Stomach smooth muscle (tissue), 2 donors: ENCODE data around the gene MALRD1.

Experiments
- H3K27ac ChIP-seq: one replicate; pipeline ENCODE4 v1.7.0; 2013; ENCODE audit warnings: mild to moderate bottlenecking, low read length, inconsistent platforms
- H3K27me3 ChIP-seq, 2 donors: one replicate each; pipeline ENCODE4 v1.7.0; 2013; ENCODE audit warnings: low read length in 2 of 2; ENCODE audit not compliant: insufficient read depth in 2 of 2, control insufficient read depth in 1 of 2
- H3K36me3 ChIP-seq, 2 donors: one replicate each; pipeline ENCODE4 v1.7.0; 2013; ENCODE audit warnings: low read length in 2 of 2; ENCODE audit not compliant: control insufficient read depth in 2 of 2, insufficient read depth in 2 of 2
- H3K4me1 ChIP-seq: one replicate; pipeline ENCODE4 v1.7.0; 2013; ENCODE audit warnings: low read length; ENCODE audit not compliant: control insufficient read depth, insufficient read depth
- H3K4me3 ChIP-seq, 2 donors: one replicate each; pipeline ENCODE4 v1.7.0; 2013; ENCODE audit warnings: low read length in 2 of 2
- H3K9ac ChIP-seq, 2 donors: one replicate each; pipeline ENCODE4 v1.7.0; 2013; ENCODE audit warnings: low read length in 2 of 2, mild to moderate bottlenecking in 1 of 2
- H3K9me3 ChIP-seq, 2 donors: one replicate each; pipeline ENCODE4 v1.7.0; 2013; ENCODE audit warnings: low read length in 2 of 2; ENCODE audit not compliant: control insufficient read depth in 2 of 2
- donor health status: healthy.
- donor health status: Pancreatic carcinoma.

MALRD1 gene

DNA sequence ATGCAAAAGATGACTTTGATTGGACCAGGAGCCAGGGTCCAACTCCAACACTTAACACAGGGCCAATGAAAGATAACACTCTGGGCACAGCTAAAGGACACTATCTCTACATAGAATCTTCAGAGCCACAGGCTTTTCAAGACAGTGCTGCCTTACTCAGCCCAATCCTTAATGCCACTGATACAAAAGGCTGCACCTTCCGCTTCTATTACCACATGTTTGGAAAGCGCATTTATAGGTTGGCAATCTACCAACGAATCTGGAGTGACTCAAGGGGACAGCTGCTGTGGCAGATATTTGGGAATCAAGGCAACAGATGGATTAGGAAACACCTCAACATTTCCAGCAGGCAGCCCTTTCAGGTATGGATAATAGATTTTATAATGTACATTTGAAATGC, 160.7 kb downstream of the MALRD1 start:
- Histone ChIP-seq H3K4me1 (no peaks in the 10 kb centered on the region), H3K9me3 (no peaks in the 10 kb centered on the region), H3K4me3 (no peak overlapping the region), H3K36me3 (no peaks in the 10 kb centered on the region), H3K9ac (no peak overlapping the region), H3K27ac (no peak overlapping the region), H3K27me3 (no peaks in the 10 kb centered on the region)

DNA sequence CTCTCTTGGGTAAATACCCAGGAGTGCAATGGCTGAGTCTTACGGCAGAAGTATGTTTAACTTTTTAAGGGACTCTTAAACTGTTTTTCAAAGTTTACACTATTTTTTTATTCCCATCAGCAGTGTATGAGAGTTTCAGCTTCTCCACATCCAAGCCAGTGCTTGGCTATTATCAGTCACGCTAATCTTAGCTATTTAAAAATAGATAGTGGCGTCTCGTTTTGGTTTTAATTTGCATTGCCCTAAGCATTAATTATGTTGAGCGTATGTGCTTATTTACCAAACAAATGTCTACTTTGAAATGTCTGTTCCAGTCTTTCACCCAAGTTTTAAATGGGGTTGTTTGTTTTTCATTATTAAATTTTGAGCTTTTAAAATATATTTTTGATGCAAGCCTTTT, 164.0 kb downstream of the MALRD1 start:
- H3K36me3 ChIP-seq, result no peaks in the 10 kb centered on the region
- H3K27me3 ChIP-seq, result no peaks in the 10 kb centered on the region
- no peak overlapping the region for H3K4me3 ChIP-seq
- no peaks in the 10 kb centered on the region for H3K9me3 ChIP-seq
- no peak overlapping the region for H3K9ac ChIP-seq
- H3K4me1 ChIP-seq, result no peaks in the 10 kb centered on the region
- H3K27ac ChIP-seq, result no peak overlapping the region

DNA sequence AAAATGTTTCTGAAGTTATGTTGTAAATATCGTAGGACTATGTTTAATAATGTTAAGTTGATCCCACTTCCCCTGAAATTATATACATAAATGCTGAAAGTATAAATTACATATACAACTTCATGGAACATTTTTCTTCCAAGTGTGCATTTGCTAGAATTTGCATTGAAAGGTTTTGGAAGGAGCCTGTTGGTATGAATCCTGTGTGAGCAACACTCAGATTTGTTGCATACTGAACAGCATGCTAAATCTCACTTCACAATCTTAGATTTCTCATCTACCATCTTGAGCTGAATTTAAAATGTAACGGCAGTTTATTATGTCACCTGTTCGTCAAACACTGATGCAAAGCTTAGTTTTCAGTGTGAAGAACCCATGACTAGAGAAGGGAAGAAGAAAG, 172.6 kb downstream of the MALRD1 start:
- Histone ChIP-seq H3K36me3 (no peaks in the 10 kb centered on the region), H3K9ac (no peak overlapping the region), H3K4me1 (no peaks in the 10 kb centered on the region), H3K9me3 (no peaks in the 10 kb centered on the region), H3K4me3 (no peak overlapping the region), H3K27ac (no peak overlapping the region), H3K27me3 (no peaks in the 10 kb centered on the region)

DNA sequence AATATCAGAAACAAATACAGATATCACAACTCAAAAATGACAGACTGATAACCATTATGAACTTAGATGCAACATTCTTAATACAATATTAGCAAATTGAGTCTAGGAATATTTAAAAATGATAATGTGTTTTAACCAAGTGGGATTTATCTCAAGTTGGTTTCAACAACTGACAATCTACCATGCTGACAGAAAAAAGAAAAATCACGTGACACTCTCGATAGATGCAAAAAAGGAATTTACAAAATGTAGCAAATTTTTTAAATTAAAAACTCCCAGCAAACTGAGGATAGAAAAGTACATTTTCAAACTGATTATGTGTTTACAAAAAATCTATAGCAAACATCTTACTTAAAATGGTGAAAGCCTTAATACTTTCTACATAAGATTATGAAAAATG, 177.4 kb downstream of the MALRD1 start:
- H3K4me3 ChIP-seq, result no peak overlapping the region
- no peaks in the 10 kb centered on the region for H3K9me3 ChIP-seq
- H3K4me1 ChIP-seq, result no peaks in the 10 kb centered on the region
- H3K27me3 ChIP-seq, result no peaks in the 10 kb centered on the region
- no peaks in the 10 kb centered on the region for H3K36me3 ChIP-seq
- H3K9ac ChIP-seq, result no peak overlapping the region
- no peak overlapping the region for H3K27ac ChIP-seq

DNA sequence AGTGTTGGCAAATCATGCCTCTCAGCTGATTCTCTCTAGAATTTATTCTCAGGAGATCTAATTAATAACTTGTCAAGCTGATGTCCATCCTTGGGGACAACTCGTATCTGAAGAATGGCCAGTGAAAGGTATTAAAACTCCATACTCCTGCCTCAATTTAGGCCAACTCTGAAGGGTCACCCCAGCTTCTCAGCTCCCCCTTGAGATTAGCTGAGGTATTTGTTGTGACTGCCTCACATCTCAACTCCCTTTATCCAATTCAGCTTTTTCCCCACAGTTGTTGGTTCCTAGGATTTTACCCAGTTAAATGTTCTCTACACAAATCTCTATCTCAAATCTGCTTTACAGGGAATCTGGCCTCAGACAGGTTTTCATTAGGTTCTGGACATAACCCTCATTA, 182.4 kb downstream of the MALRD1 start:
- H3K4me3 ChIP-seq, result no peak overlapping the region
- no peak overlapping the region for H3K27ac ChIP-seq
- H3K36me3 ChIP-seq, result no peaks in the 10 kb centered on the region
- no peak overlapping the region for H3K9ac ChIP-seq
- no peaks in the 10 kb centered on the region for H3K9me3 ChIP-seq
- no peaks in the 10 kb centered on the region for H3K27me3 ChIP-seq
- no peaks in the 10 kb centered on the region for H3K4me1 ChIP-seq

DNA sequence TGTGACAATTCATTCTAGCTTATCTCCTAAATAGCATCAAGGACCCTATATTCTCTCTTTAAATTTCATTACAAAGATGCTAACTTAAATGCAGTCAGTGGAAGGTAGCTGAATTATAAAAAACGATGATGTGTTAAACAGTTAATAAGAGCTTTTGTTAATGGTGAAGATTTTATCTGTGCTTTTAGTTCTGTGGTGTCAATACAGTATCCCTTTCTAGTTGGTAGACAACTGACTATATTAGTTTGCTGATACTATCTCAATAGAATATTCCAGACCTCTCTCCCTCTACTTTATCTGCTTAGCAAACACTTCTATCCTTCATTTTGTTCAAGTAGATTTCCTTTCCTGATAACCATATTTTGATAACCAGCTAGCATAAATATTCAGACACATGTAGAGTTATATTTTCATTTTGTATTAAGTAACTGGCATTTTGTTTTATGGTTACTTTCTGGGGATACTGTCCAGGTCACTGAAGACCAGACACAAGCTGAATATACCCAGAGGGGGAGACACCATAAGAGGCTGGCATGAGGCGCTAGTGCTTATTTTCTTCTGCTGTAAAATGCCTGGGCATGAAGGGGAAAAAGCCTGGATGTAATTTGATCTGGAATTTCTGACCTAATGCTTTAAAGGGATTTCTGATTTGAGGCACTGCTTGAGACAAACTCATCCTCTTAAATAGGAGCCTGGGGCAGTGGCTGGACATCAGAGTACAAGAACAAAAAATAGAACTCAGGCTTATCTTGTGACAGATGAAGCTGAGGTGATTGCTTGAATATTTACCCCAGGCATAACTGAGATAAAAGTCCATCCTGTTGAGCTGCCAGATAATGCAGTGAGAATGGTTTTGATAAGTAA, 197.5 kb downstream of the MALRD1 start:
- no peaks in the 10 kb centered on the region for H3K36me3 ChIP-seq
- no peaks in the 10 kb centered on the region for H3K4me1 ChIP-seq
- H3K27ac ChIP-seq, result no peak overlapping the region
- no peaks in the 10 kb centered on the region for H3K9me3 ChIP-seq
- no peak overlapping the region for H3K9ac ChIP-seq
- no peak overlapping the region for H3K4me3 ChIP-seq
- H3K27me3 ChIP-seq, result no peaks in the 10 kb centered on the region

DNA sequence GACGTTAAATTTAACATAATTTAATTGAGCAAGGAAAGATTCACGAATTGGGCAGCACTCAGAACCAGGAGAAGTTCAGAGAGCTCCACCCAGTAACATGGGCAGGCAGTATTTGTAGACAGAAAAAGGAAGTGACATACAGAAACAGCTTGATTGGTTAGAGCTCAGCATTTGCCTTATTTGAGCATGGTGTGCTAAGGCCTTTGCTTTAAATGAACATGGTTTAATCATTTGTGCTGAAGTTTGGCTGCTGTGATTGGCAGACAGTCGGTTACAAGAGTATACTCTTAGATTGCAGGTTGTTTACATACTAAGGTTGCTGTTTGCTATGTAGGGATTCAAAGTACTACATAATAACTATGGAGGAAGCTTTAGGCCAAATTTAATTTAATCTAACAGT, 199.2 kb downstream of the MALRD1 start:
- Histone ChIP-seq H3K9ac (no peak overlapping the region), H3K27ac (no peak overlapping the region), H3K4me3 (no peak overlapping the region), H3K36me3 (no peaks in the 10 kb centered on the region), H3K4me1 (no peaks in the 10 kb centered on the region), H3K9me3 (no peaks in the 10 kb centered on the region), H3K27me3 (no peaks in the 10 kb centered on the region)

DNA sequence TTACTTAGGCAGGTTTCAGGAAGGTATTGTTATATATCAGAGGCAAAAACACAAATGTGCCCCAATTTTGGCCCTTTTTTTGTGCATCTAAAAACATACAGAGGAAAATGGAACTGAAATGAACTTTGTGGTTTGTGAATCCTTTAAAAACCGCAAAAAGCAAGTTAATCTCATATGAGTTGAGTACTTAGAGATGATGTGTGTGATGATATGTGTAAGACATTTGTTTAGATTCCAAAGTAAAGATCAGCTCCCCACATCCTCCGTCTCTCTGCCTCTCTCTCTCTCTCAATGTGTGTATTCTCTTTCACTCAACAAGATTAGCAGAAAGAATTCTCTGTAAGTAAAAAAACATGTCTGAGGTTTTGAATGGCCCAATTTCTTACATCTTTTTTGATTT, 201.9 kb downstream of the MALRD1 start:
- no peaks in the 10 kb centered on the region for H3K36me3 ChIP-seq
- H3K4me1 ChIP-seq, result no peaks in the 10 kb centered on the region
- no peak overlapping the region for H3K9ac ChIP-seq
- no peak overlapping the region for H3K4me3 ChIP-seq
- no peak overlapping the region for H3K27ac ChIP-seq
- no peaks in the 10 kb centered on the region for H3K9me3 ChIP-seq
- no peaks in the 10 kb centered on the region for H3K27me3 ChIP-seq

DNA sequence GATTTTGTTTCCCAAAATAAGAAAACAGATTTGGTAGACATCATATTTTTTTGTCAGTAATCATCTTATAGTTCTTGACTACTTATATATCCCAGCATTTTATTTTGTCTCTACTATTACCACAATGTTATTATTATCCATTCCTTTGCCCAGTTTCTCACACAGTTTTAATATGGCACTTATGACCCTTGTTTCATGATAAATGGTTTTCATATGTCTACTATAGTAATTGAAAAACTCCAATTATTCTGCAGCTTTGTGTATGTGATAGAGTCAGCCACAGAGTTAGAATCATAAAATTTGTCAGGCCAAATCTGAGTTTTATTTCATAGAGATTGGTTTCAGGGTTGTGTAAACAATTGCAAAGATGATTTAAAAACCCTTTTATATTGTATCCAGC, 203.9 kb downstream of the MALRD1 start:
- H3K36me3 ChIP-seq, result no peaks in the 10 kb centered on the region
- H3K27me3 ChIP-seq, result no peaks in the 10 kb centered on the region
- no peak overlapping the region for H3K4me3 ChIP-seq
- H3K4me1 ChIP-seq, result no peaks in the 10 kb centered on the region
- H3K9ac ChIP-seq, result no peak overlapping the region
- no peaks in the 10 kb centered on the region for H3K9me3 ChIP-seq
- no peak overlapping the region for H3K27ac ChIP-seq

DNA sequence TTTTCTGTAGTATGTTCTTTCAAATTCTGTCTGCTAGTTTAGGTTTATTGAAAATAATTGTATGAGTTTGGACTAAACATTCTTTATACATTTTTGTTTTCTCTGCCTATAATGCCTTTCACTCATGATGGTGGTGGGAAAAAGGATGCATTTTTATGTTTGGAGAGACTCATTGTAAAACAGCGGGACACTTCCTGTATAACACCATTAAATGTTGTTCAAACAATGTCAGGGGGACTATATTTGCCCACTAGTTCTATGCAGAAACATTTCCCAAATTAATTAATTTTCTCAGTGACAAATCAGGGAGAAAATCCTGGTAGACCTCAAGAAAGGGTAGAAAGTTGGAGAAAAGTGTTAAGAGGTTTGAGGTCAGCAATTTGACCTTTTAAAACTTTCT, 207.7 kb downstream of the MALRD1 start:
- no peak overlapping the region for H3K9ac ChIP-seq
- H3K27me3 ChIP-seq, result no peaks in the 10 kb centered on the region
- no peaks in the 10 kb centered on the region for H3K9me3 ChIP-seq
- H3K27ac ChIP-seq, result no peak overlapping the region
- no peak overlapping the region for H3K4me3 ChIP-seq
- no peaks in the 10 kb centered on the region for H3K4me1 ChIP-seq
- H3K36me3 ChIP-seq, result no peaks in the 10 kb centered on the region

DNA sequence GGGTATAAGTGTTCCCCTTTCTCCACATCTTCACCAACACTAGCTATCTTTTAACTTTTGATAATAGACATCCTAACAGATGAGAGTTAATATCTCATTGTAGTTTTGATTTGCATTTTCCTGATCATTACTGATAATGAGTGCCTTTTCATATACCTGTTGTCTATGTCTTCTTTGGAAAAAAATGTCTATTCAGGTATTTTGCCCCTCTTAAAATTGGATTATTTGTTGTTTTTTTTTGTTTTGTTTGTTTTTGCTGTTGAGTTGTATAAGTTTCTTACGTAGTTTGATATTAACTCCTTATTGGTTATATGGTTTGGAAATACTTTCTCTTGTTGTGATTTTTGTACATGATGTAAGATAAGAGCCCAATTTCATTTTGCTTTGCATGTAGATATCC, 214.7 kb downstream of the MALRD1 start:
- H3K9ac ChIP-seq, result no peak overlapping the region
- H3K27me3 ChIP-seq, result no peaks in the 10 kb centered on the region
- H3K4me1 ChIP-seq, result no peaks in the 10 kb centered on the region
- H3K27ac ChIP-seq, result no peak overlapping the region
- H3K9me3 ChIP-seq, result no peaks in the 10 kb centered on the region
- H3K36me3 ChIP-seq, result no peaks in the 10 kb centered on the region
- H3K4me3 ChIP-seq, result no peak overlapping the region
